H1 (cell line): ENCODE data around the gene DNM2.

Source experiments
- CHD1 ChIP-seq: IDR thresholded peaks from 2 replicates; pipeline ENCODE4 v1.6.1; 2012; ENCODE audit warnings: low read depth, low read length, improper control_type of control experiment
- HDAC6 ChIP-seq: IDR thresholded peaks from one replicate; pipeline ENCODE4 v1.7.1; 2012; ENCODE audit warnings: low read depth, mild to moderate bottlenecking, inconsistent platforms, low read length, moderate library complexity
- POLR2A ChIP-seq, 2 experiments: IDR thresholded peaks; 1 replicate in 1 of 2; 2 replicates in 1 of 2; pipeline ENCODE4 v1.6.1; 2011; ENCODE audit warnings: low read depth in 2 of 2, low read length in 2 of 2, mild to moderate bottlenecking in 2 of 2; ENCODE audit errors: control extremely low read depth in 1 of 2
- RAD21 ChIP-seq, 2 experiments: IDR thresholded peaks in 1 of 2; conservative IDR thresholded peaks in 1 of 2; 2 replicates each; pipeline ENCODE4 v1.6.1; 2011; ENCODE audit warnings: low read depth in 2 of 2, low read length in 2 of 2, improper control_type of control experiment in 1 of 2, inconsistent platforms in 1 of 2, mild to moderate bottlenecking in 1 of 2, moderate library complexity in 1 of 2
- SP2 ChIP-seq: IDR thresholded peaks from 2 replicates; pipeline ENCODE4 v1.6.1; 2012; ENCODE audit warnings: mild to moderate bottlenecking, low read length, inconsistent platforms
- TAF1 ChIP-seq: IDR thresholded peaks from 2 replicates; pipeline ENCODE4 v1.6.1; 2011; ENCODE audit warnings: mild to moderate bottlenecking, low read depth, low read length

DNA sequence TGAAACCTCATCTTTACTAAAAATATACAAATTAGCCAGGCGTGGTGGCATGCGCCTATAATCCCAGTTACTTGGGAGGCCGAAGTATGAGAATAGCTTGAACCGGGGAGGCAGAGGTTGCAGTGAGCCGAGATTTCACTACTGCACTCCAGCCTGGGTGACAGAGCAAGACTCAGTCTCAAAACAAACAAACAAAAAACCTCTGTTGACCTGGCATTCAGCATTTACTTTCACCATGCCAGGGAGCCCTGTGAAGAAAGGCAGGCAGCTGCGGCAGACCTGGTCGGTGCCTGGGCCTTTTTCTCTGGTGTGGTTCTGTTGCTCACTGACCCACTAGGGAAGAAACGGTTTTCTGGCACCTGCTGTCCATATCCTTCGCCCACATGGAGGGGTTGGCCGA lies 49.8 kb downstream of the DNM2 start:
- TF ChIP-seq SP2 (no peak), POLR2A (IDR thresholded peaks at IDR 0.05; ENCODE audit: control extremely low read depth in 1 of 2, low read depth in 2 of 2, low read length in 2 of 2) (no peak), HDAC6 (no peak), TAF1 (no peak), RAD21 (IDR thresholded peaks at IDR 0.05 in 1 of 2, conservative IDR thresholded peaks at IDR 0.05 in 1 of 2; ENCODE audit: low read depth in 2 of 2, low read length in 2 of 2) (no peak), CHD1 (no peak)
